IMR-90 (cell line): ENCODE results near the gene MDM2.

Experiments used
- BHLHE40 ChIP-seq: fragments of 150-350 bp; IDR thresholded peaks from 2 replicates; pipeline ENCODE4 v1.6.1; 2016; ENCODE audit warnings: mild to moderate bottlenecking, low read depth, low read length
- FOS ChIP-seq: fragments of 150-350 bp; IDR thresholded peaks from 2 replicates; pipeline ENCODE4 v1.6.1; 2016; ENCODE audit warnings: low read depth, low read length
- MAFK ChIP-seq: IDR thresholded peaks from 2 replicates; pipeline ENCODE4 v1.6.1; 2012; ENCODE audit warnings: low read depth, low read length, improper control_type of control experiment
- POLR2A ChIP-seq: IDR thresholded peaks from 2 replicates; pipeline ENCODE4 v1.6.1; 2012; ENCODE audit warnings: mild to moderate bottlenecking, low read depth, low read length
- RAD21 ChIP-seq: IDR thresholded peaks from 2 replicates; pipeline ENCODE4 v1.6.1; 2012; ENCODE audit warnings: low read length, improper control_type of control experiment
- RFX5 ChIP-seq: IDR thresholded peaks from 2 replicates; pipeline ENCODE4 v1.8.0; 2012; ENCODE audit warnings: low read depth, mild to moderate bottlenecking, low read length, moderate library complexity
- SMC3 ChIP-seq: fragments of 150-350 bp; IDR thresholded peaks from 2 replicates; pipeline ENCODE4 v1.6.1; 2016; ENCODE audit warnings: low read depth, mild to moderate bottlenecking, antibody characterized with exemption, low read length, moderate library complexity
- TF ChIP-seq, protein P1 (sequence below): conservative IDR thresholded peaks from 2 replicates; pipeline ENCODE4 v1.5.1; 2012; ENCODE audit warnings: mild to moderate bottlenecking, low read depth, low read length, improper control_type of control experiment

DNA sequence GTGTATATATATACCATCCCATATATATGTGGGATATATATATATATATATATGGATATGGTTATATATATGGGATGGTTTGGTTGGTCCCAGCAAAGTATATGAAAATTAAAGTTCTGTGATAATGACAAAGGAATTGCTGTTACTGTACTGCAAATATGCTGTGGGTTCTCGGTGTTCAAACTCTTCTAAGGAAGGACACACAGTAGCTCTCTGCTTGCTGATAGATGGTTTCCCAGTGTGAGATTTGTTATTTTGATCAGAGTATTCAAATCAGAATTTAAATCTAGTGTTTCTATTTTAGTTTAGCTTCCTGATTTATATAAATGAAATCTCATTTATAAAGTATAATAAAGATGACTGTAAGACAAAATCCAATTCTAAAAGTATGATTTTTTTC, 42.3 kb upstream of the MDM2 start:
- no peak for TF ChIP-seq FOS
- TF ChIP-seq, protein P1, sequence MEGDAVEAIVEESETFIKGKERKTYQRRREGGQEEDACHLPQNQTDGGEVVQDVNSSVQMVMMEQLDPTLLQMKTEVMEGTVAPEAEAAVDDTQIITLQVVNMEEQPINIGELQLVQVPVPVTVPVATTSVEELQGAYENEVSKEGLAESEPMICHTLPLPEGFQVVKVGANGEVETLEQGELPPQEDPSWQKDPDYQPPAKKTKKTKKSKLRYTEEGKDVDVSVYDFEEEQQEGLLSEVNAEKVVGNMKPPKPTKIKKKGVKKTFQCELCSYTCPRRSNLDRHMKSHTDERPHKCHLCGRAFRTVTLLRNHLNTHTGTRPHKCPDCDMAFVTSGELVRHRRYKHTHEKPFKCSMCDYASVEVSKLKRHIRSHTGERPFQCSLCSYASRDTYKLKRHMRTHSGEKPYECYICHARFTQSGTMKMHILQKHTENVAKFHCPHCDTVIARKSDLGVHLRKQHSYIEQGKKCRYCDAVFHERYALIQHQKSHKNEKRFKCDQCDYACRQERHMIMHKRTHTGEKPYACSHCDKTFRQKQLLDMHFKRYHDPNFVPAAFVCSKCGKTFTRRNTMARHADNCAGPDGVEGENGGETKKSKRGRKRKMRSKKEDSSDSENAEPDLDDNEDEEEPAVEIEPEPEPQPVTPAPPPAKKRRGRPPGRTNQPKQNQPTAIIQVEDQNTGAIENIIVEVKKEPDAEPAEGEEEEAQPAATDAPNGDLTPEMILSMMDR, result no peak
- TF ChIP-seq RFX5, result no peak
- no peak for TF ChIP-seq POLR2A
- no peak for TF ChIP-seq RAD21
- no peak for TF ChIP-seq SMC3
- no peak for TF ChIP-seq BHLHE40
- no peak for TF ChIP-seq MAFK
